Activated CD4-positive, CD25-positive, alpha-beta regulatory T cell (primary cell): Measurements from ENCODE around the gene OLA1.

Source experiments
- DNase-seq, 4 experiments: peaks; one replicate each; lab custom pipeline; 2025; lab: John Stamatoyannopoulos, UW

Gene OLA1

DNA sequence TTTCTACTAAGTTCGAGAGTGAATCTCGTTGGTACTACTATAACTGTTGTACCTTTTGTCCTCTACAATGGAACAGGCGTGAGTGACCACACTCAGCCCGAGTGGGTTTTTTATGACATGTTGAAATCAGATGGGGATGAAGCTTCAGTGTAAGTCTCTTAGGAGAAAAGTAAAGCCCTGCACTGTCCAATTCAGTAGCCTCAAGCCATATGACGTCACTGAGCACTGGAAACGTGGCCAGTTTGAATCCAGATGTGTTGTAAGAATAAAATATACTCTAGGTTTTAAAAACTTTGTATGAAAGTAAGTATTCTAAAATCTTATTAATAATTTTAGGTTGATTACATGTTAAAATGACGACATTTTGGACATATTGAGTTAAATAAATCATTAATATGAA, 181.5 kb downstream of the OLA1 start:
- DNase-seq, result no peak

DNA sequence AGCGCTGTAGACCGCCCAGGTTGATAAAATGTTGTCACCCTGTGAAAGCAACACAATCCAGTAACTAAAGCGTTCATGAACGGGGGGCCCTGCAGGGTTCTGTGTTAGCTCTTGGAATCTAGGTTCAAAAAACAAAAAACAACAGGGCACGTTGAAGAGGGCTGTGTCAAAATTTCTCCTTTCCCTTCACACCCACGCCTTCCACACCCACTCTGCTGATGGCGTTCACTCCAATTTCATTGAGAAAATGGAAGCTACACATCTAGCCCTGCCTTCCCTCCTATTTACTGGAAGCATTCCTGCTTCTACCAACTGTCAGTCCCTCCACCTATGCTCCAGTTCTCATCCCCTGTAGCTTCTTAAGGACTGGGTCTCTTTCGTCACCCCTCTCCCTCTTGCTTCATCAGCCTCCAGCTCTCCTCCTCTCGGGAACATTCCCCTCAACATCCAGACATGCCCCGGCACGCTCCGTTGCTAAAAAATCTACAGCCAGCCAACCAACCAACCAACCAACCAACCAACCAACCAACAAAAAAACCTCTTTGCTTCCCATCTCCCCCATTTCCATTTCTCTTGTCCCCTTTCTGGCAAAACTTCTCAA, 184.7 kb downstream of the OLA1 start:
- DNase-seq, result no peak

DNA sequence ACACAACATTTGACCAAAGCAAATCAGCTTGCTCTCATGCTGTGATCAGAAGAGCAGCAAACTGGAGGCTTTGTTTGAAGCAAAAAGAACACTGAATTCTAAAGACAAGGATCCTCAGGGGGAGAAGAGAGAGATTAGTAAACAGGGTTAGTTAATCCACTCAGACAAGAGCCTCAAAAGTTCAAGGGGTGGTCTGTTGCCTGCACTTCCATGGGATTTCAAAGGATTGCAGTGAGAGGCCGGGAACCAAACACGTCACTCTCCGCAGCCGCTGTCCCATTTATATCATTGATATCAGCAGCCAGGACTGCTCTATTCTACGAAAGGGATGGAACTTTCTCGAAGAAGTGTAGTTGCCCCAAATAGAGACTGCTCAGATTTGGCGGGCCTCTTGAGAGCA, 185.4 kb downstream of the OLA1 start:
- DNase-seq, result no peak

DNA sequence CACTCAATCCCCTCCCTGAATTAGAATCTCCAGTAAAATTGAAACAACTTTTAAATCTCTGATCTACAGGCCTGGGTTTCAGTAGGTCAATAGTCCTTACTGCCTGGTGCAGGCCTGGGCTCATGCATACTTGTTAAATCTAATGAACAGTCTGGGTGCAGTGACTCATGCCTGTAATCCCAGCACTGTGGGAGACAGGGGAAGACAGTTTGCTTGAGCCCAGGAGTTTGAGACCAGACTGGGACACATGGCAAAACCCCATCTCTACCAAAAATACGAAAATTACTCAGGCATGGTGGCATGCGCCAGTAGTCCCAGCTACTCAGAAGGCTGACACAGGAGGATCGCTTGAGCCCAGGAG, 188.5 kb downstream of the OLA1 start:
- no peak for DNase-seq

DNA sequence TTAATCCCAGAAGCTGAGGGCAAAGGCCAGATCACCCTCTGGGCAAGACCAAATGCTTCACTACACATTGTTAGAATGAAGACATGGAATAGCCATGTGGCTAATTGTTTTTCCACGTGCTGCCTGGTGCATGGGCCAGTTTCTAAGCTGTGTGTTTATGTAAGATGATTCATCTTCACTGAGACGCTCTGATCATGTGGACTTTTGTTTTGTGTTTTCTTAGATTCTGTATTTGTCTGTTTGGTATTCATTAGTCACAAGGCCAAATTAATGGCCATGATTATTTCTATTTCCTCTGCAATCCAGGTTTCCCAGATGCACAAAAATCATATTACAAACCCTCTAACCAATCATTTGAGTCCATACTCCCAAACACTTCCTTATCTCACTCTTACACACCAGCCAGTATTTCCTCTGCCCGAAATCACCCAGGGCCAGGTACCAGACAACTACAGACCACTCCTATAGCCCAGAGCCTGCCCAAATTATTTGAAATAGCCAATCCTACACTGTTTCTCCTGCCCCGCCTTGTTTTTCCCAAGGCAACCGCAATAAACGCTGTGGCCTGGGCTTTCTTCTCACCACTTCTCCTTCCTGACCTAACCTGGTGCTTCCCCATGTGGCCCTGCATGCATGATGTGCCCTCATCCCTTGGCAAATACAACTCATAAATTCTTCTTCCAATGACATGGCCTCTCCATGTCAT, 189.0 kb downstream of the OLA1 start:
- DNase-seq, result no peak

DNA sequence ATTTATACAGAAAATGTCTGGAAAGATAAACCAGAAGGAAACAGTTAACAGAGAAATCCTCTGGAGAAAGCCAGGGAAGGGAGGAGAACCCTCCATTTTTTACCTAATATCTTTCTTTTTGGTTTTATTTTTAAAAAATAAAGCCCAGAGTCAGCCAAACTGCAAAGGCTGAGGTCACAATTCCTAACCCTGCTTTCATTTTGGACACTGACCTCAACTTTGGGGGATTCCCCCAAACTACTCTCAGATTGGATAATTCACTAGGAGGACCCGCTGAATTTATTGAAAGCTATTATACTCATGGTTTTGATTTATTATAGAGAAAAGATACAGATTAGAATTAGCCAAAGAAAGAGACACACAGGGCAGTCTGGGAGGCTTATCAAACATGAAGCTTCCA, 189.9 kb downstream of the OLA1 start:
- no peak for DNase-seq

DNA sequence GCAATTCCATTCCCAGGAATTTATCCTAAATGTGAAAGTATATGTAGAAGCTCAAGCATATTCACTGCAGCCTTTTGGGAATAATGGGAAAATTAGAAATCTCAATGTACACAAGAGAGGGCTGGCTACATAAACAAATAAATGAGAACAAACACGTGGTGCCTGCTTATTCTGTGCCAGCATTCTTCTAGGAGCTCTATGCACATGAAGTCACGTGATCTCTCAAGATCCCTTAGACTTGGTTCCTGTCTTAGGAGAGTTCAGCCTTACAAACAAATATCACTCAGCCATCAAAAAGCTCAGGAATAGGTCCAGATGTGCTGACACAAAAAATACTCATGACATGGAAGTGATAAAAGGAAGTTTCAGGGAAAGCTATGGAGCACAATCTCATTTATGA, 190.3 kb downstream of the OLA1 start:
- no peak for DNase-seq

DNA sequence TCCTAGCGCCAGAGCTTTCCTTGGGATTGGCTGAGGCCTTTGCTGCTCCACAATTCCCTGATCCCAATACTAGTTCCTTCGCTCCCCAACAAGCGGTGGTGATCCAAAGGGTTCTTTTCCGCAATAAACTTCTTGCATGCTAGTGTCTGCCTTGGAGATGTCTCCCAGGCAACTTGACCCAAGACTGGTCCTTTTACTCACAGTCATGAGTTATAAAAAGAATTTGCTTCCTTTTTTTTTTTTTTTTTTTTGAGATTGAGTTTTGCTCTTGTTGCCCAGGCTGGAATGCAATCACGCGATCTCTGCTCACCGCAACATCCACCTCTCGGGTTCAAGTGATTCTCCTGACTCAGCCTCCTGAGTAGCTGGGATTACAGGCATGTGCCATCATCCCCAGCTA, 193.4 kb downstream of the OLA1 start:
- no peak for DNase-seq

DNA sequence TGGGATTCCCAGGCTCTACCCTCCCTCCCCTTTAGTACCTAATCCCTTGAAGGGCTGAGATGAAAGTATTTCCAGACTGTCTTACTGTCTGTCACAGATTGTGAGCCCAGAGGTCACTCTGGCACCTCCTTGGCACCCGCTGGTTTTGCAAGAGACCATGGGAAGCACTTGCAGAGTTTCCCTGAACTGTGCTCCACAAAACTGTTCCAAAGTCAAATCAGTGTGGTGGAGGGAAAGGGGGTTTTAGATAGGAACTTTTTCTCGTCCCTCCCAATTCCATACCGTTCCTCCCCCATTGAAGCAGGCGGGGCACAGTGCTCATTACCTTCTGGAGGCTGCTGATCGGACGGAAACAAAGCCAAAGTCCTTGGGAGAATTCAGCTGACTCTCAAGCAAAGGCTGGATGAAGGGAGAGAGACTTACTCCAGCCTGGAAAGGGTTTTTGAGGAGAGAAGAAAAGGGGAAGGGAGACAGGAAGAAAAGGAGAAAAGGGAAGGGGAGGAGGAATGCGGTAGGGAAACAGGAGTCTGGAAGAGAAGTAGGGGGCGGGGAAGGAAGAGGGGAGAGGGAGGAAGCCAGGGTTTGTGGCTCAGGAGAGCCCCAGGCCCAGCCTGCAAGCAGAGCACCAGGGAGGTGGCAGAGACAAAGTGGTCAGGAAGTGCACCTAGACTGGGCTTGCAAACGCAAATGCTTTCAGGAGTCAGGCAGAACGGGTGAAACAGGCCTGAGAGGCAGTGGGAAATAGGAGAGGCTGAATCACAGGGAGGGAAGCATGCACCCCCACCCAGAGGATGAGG, 194.8 kb downstream of the OLA1 start:
- no peak for DNase-seq

DNA sequence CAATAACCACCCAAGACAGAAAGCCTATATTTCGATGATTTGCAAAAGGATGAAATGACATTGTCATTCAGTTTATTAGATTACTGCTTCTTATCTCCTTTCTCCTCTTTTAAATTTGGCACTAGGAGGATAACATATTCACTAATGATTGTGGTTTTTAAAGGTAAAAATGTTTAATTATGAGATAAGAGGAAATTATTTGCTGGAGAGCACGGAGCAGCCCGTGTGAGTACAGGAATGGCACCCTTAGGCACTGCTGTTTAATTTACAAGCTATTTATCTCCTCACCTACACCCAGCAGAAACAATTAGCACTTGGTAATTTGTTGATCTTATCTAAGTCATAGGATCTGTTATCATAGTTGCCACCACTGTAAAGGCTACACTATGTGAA, 195.8 kb downstream of the OLA1 start:
- no peak for DNase-seq

DNA sequence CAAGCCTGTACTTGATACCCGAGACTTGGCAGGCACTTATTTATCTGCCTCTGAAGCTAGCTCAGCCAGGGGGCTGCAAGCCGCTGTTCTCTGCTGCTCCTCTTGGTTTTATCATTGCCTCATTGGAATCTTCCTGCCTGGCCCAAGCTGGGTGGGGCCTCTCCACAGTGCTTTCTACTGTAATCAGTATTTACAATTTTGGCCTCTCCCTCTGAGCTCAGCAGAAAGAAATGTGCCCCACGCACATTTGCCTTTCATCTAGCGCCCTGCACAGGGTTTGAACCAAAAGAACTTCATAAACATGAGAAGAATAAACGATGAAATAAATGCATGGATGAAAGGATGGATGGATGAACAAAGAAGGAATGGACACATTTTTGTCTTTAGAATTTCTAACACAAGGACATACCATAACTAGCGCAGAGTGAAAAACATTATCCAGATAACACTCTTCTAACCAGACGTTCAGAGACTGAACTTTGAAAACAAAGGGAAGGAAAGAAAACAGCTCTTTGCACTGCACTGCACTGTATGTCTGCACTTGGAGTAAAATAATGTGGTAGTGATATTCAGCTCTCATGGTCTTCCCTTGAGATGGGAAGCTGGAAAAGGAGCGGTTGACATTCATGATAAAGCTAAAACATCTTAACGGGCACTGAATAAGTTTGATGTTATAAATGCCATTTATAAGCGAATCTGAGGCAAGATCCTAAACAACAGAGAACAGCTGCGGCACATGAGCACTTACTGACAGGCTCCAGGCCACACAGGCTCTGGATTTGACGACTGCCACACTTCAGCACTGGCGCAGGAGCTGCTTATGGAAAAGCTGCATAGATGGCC, 196.4 kb downstream of the OLA1 start:
- no peak for DNase-seq

DNA sequence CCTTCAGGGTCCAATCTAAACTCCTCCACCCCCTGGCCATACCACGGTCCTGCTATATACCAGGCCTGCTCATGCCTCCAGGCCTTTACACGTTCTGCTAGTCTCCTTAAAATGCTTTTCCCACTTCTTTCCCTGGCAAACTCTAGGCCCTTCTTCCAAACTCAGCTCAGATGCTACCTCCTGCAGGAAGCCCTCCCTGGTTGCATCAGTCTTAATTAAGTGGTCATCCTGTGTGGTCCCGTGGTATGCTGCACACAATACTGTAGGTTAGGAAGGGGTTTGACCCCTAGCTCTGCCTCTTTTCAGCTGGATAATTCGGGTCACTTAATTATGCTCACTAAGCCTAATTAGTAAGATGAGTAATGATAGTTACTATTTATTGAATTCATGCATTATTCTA, 197.3 kb downstream of the OLA1 start:
- DNase-seq, result no peak

DNA sequence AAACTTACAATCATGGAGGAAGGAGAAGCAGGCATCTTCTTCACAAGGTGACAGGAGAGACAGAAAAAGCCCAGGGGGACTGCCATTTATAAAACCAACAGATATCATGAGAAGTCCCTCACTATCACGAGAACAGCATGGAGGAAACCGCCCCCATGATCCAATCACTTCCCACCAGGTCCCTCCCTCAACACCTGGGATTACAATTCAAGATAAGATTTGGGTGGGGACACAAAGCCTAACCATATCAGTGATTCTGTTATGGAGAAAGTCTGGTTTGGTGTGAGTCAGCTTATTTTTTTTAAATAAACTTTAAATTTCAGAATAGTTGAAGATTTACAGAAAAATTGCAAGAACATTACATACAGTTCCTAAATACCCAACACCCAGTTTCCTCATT, 198.4 kb downstream of the OLA1 start:
- DNase-seq, result no peak

DNA sequence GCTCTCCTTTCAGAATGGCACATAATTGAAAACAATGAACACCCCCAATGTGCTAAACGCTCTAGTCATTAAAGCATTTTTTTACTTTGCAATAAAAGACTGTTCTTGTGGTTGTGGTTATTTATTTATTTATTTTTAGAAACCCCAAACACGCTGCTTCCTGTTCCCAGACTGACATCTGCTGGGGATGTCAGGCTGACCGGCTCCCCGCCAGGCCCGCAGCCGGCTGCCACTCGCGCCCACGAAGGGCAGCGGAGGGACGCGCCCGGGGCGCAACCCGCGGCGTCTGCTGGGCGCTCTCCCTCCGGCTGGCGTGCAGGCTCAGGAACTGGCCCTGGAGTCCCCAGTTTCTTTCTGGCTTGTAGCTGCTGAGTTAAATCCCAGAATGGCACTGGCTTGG, 200.1 kb downstream of the OLA1 start:
- DNase-seq, result no peak

DNA sequence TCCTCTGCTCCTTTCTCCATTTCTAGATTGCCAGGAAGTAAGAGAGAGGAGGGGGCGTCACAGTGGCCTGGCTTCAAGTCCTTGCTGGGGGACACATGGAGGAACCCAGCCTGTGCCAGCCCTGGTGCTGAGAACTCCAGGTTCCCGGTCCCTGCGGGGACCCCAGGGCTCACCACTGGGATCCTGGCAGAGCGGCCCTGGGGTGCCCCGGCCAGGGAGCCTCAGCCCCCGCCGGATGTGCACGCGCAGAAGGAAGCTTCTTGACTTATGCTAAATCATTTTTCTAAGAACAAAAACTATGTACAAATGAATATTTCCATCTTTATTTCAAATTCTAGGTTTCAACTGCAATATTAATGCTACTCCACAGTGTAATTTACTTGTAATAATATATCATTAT, 200.6 kb downstream of the OLA1 start:
- no peak for DNase-seq

DNA sequence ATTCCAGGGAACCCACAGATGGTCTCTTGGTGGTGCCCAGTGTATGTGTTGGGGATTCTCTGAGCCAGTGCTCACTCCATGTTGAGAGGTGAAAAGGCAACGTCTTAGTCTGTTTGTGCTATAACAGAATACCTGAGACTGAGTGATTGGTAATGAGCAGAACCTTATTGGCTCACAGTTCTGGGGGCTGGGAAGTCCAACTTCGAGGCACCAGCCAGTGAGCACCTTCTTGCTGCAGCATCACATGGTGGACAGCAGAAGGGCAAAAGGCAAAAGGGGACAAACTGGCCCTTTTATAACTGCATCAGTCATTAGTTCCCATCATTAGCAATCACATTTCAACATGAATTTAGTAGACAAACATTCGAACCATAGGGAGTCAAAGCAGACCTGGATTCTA, 202.2 kb downstream of the OLA1 start:
- DNase-seq, result no peak

DNA sequence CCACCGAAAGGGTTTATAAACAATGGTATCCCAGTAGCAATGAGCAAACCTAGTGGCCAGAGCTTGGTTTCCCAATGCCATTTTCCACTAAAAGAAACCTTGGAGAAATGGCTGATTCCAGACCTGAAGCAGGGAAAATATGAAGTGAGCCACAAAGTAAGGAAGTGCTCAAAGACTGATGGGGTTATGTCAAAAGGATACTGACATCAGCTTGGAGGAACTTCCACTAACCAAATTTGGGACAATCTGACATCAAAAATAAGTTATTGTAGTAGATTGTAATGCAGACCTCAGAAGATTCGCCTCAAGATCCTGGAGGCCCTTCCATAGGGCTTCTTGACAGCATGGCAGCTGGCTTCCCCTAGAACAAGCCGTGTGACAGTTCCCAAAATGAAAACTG, 203.8 kb downstream of the OLA1 start:
- no peak for DNase-seq

DNA sequence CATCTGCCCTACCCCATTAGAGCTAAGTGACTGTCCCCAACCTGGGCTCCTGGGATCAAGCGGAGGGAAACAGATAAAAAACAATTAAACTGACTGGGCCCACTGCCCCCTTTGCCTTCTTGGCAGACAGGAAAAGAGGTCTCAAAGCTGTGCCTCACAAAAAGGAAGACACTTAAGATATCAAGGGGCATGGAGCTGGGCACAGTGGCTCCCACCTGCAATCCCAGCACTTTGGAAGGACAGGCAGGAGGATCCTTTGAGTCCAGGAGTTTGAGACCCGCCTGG, 208.0 kb downstream of the OLA1 start:
- DNase-seq, result no peak

DNA sequence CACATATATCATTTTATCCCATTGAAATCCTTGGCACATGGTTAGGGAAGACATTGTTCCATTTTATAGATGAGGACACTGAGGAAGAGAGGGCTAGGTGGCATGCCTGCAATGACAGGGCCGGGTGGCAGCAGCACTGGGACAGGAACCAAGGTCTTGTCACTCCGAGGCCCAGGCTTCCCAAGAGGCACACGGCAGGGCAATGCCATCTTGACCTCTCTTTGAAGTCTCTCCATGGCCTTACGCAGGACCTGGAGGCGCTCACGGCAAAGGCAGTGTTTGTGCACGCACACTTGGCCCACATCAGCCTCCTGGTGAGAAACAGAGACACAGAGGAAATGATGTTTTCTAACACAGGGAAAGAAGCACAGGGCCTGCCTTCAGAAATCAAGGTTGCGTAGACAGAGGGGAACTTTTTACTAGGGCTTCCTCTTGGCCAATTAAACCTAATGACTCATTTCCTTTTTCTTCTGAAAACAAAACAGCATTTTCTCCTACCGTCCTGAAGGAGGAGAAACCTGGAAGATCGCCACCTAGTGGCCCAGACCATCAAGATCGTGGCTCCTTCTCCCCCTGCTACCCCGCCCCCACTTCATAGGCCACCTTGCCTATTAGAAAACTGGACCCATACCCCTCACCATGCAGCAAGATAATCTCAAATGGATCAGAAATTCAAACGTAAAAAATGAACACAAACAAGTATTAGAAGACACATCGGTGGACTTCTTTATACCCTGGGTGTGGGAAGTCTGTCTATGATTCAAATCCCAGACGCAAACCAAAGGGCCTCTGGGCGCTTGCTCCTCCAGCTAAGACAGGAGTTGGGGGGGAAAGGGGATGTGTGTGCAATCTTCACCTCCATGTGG, 208.5 kb downstream of the OLA1 start:
- peak; percentile 53 to 73 (median 58) for DNase-seq

DNA sequence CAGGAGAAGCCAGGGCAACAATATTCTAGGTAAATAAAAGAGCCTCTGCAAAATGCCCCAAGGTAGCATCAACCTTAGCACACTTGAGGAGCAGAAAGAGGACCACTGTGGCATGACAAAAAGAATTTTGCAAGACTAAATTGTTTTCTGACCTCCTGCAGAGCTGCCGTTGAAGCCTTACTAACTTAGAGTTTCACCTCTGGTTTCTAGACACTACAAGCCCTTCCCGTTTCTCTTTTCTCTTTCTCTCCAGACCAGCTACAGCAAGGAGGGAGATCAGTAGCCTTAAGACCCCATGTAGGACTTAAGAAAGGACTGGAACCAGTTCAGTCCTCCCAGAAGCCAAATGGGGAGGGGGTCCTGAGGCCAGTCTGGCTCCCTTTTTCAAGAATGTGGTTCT, 209.9 kb downstream of the OLA1 start:
- no peak for DNase-seq

DNA sequence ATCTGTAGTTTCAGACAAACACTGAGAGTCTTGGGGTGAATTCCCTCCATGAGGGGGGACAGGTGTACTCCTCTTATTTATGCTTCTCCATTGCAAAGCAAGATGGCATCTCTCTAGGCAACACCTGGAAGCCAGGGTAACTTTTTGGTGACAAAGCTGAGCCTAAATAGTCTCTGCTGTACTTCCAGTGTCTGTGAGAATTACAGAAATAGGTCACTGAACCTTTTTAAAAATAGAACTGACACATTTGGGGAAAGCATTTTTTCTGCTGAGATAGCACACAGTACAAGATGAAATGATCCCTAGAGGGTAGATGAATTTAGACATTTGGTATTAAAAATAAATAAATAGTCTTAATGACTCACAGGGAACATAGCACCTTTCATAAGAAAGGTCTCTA, 211.5 kb downstream of the OLA1 start:
- DNase-seq, result no peak
